GDM1 (cell line): ENCODE data around the gene SGMS1.
A peak's percentile ranks its signal among the peaks of the same experiment; 100 is the strongest.

Experiments
- DNase-seq: peaks from one replicate; lab custom pipeline; 2025; lab: John Stamatoyannopoulos, UW

Gene SGMS1

DNA sequence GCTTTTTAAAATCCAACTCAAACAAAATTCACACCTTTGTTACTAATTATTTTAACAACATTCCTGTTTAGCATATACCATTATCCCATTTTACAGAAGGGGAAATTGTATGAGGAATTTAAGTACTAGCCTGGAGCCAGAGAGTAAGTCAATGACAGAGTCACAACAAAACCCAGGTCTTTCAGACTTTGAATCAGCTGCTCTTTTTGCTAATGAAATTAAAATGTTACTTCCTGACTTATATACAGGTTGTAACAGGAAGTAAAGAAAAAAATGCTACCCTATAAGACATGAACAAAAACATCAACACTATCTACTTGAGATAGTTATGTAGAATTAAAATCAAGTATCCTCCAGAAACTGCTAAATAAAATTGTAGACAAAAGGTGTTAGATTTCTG lies 289.9 kb downstream of the SGMS1 start:
- no peak for DNase-seq

GRCh38 chr10:50332108-50332842 lies 291.5 kb downstream of the SGMS1 start:
- no peak for DNase-seq

GRCh38 chr10:50331486-50331885 lies 292.3 kb downstream of the SGMS1 start:
- DNase-seq: no peak

DNA sequence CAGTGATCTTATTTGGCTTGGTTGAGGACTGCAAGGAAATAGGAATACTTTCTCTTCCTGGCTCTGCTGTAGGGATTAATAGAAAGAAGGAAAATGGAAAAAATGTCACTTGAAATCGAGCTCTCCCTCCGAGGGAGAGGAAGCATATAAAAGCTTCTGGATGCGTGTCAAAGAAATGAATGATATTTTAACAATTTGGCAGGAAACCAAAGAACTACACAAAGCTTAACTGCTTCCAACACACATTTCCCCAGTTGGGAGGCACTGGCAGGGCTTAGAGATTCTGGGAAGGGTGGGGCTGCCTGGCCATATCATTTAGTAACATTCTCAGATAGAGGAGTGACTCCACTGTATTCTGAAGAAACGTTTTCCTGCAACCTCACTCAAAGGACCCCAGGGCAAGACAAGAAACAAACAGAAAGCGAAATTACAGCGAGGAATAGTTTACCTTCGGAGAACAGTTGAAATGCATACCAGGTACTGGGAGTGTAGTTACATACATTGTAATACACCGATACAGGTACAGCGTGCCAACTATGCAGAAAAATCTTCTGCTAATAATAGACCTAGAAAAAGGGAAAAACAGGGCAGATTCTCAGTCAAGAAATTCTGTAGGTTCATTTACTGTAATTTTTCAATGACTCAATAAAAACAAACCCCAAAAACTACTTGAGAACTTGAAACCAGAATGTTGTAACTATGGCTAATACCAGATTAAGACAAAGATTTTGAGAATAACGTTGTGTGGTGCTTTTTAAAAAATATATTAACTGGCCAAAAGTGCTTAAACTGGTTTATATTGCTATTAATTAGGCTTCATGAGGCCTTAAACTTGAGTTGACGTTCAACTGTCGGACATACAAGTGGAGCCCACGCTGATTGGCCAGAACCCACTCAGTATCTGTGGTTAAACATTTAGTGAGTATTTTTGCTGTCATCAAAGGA lies 296.7 kb downstream of the SGMS1 start:
- DNase-seq: peak; percentile 51

- DNase-seq: no peak
Measured at GRCh38 chr10:50326172-50326555, 297.6 kb downstream of the SGMS1 start.

GRCh38 chr10:50325449-50326171 lies 298.1 kb downstream of the SGMS1 start:
- DNase-seq: peak; percentile 68

DNA sequence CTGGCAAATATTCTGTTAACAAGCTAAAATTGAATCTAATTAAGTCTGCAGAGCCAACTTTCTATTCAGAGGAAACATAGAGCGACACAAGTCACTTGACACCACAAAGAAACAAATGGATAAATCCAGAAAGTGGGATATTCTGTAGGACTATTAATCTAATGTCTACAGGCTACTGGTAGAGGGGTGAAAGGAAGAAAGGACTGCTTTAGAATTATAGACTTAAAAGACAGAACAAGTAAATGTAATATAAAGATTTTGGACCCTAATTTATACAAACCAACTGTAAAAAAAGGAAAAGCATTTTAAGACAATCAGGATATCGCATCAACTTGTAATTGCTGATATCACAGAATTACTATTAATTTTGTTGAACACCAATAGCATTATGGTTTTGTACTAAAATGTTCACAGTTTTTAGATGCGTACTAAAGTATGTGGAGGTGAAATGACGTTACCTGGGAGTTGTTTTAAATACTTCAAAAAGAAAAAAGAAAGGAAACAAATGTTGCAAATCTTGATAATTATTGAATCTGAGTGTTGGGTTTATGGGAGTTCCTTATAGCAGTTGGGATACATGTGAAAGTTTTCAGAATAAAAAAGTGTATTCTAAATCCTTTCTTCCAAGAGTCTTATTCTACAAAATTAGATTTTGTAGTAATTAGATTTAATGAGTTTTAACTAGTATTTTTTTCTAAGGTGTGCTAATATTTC lies 298.9 kb downstream of the SGMS1 start:
- DNase-seq: no peak

DNA sequence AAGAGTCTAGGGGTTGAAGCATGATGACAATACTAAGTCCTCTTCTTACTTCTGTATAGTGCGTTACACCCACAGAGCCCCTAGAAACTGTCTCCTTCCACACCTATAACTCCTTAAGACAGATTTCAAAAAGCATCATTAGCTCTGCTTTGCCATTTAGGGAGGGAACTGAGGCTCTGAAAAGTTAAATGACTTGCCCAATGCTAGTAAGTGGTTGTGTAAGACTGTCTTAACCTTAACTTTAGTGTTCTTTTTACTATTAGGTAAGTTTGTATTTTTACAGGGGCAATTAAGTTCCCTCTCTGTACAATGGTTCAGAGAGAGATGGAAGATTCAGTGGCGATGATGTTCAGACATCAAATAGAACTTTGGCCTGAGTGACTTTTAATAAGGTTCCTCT lies 299.7 kb downstream of the SGMS1 start:
- no peak for DNase-seq

DNA sequence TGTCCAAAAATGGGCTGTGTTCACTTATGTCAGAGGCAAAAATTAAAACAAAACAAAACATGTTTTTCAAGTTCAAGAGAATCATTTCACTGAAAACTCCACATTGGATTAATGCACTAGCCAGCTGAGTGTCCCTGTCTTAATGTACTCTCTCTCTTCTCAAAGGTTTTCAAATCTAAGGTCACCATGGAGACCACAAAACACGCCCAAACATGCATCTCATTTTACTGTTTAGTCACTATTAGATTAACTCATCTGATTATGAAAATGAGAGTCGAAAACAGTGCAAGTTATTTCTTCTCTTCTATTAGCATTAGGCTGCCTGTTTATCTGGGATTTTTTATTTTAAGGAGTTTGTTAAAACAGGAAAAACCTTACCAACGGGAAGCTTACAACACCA lies 301.7 kb downstream of the SGMS1 start:
- DNase-seq: no peak

DNA sequence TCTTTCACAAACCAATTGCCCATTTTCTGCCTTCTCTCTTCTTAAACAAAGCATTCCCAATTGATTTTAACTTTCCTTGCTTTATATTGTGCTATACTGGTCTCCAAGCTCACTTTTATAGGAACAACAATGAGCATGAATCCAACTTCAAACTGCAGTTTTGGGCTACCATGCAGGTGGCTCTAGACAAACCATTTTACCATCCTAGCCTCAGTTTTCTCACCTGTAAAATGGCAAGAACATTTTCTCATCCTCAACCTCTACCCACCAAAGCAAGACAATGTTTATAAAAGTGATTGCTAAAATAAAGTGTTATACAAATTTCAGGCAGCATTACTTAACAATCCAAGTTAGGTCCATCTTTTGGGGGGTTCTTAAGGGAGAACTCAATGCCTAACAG lies 305.6 kb downstream of the SGMS1 start:
- no peak for DNase-seq

DNA sequence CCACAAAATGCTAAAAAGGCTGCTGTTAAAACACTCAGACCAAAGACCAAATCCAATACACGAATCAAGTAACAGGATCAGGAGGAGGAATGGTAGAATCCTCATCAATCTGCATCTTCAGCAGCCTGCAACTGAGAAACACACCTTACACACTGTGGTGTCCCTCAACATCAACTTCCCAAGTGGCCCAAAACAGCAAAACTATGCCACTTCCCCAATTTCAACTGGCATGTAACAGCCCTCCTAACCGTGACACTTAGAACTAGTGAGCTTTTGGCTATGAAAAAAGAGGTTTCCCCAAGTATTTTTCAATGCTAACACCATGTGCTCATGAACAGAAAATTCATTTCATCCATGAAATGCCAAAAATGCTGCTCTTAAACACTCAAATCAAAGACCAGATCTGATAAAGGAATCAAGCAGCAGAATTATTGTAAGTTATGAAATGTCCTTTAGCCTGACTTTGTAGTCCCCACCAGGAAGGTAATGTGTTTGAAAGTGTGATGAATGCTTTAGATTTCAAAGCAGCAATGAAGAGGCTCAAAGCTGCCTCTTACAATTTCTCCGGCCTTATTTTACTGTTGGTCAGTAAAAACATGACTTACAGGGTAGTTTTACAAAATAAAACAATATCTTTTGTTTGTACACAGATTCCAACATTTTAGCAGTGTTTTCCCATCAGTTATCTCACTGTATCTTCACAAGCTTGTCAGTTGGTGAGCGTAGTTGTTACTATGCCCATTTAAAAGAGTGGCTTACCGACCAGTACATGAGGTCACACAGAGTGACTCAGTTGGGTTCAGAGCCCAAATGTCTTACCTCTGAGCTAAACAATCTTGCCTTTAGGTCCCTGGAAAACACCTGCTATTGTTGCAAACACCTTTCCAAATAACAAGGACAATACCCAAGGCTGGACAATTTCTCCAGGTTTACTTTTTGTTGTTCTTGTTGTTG lies 306.8 kb downstream of the SGMS1 start:
- peak; percentile 55 for DNase-seq

GRCh38 chr10:50316174-50316573 lies 307.6 kb downstream of the SGMS1 start:
- no peak for DNase-seq

DNA sequence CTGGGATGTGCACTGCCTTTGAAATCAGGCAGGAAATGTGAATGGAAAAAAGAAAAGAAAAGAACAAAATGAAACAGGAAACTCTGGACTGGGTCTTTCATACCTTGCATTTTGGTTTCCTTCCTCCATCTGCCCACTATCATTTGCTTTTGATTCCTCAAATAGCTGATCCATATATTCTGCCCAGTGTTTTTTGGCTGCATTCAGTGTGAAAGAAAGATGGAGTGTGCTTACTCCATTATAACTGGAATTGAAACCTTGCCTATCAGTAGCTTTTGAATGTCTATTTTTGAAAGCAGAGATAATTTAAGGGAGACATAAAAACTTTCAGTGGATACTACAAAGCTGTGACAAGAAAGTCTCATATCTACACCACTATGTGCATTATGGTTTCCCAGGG lies 308.3 kb downstream of the SGMS1 start:
- no peak for DNase-seq

DNA sequence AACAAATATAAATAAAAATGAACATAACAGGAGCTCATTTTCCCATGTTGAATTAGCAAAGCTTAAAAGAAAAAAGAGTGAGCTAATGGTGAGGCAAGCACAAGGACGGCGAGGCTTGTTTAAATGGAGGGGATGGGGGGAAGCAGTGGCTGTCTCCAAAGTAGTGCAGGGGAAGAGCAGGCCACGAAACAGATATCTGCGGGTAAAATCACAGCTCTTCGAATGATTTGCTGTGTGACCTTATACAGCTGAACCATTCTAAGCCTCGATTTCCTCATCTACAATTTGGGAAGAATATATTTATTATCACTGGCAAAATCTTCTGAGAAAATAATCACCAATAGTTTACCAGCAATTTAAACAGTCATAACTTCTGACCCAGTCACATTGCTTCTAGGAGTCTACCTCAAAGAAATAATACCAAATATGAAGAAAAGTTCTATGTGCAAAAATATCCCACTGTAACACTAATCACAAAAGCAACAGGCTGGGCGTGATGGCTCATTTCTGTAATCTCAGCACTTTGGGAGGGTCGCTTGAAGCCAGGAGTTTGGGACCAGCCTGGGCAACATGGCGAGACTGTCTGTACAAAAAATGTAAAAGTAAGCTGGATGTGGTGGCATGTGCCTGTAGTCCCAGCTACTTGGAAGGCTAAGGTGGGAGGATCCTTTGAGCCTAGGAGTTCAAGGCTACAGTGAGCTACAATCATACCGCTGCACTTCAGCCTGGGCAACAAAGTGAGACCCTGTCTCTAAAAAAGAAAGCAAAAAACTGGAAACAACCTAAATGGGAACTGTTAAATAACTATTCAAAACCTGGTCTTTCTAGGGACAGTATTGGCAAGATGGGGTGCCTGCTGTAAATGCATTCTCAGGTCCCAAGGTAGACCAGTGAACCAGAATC lies 309.3 kb downstream of the SGMS1 start:
- no peak for DNase-seq

DNA sequence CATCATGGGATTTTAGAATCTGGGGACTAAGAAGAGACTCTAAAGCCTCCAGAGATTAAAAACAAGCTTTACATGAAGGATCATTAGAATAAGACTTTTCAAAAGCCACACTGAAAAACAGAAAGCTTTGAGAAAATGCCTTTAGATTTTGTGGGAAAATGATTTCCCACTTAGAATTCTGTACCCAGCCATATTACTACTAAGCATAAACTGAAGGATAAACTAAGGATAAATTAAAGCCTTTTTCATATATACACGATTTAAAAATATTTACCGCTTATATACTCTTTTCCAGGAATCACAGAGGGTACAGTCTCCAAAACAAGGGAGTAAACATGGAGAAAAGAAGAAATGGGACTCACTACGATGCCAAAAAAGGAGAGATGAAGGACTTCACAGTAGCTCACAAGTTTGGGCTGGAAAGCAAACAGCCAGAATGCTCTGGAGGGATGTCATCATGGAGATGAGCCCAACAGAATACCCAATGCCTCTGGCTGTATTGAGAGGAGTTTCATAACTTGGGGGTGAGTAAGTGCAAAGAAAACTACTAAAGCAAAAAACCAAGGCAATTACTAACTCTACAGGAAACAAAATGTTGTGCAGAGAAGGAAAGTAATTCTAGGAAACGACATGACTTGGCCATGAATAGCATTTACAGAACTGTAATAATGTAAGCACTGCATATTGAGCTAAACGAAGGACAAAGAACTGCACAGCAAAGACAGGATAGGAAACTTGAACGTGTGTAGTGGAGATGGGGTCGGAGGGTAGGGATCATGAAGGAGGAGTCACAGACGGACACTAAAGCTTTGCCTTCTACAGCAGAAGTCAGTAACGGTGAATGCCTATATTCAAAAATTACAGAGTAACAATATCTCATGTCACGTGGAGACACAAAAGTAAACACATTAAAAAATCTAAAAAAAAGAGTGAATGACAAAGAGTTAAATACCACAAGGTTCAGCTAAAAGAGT lies 311.0 kb downstream of the SGMS1 start:
- no peak for DNase-seq

DNA sequence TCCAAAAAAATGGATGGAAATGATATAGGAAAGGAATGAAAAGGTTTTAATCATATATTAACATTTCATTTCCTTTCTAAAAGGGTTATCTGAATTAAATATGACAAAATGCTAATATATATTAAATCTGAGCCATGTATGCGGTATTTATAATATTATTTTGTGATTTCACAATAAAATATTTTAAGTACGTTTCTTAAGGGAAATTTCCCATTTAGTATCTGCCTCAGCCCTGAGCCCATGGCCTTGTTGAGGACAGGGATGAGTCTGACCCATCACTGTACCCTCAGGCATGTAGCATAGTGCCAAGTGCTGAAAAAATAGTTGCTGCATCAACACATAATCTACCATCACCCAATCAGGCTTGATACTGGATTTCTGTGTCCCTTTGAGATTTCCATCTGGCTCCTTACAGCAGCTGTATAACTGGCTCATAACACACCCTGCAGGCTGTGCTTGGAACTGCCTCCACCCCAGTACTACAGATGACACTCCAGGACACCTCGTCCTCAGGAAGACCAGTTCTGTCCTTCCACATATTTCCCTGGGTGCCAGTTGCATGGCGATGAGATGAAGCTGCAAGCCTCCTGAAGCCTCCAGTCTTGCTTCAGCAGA lies 313.1 kb downstream of the SGMS1 start:
- peak; percentile 9 for DNase-seq

GRCh38 chr10:50309342-50309741 lies 314.4 kb downstream of the SGMS1 start:
- no peak for DNase-seq

DNA sequence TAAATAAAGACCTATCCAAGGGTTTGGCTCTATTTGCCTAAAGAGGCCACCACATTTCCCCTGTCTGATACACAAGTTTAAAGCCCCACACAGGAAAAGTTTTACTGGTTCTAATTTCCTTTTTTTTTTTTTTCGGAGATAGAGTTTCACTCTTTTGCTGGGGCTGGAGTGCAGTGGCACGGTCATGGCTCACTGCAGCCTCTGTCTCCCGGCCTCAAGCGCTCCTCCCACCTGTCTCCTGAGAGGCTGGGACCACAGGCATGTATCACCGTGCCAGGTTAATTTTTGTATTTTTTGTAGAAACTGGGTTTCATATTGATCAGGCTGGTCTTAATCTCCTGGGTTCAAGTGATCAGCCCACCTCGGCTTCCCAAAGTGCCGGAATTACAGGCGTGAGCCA lies 319.1 kb downstream of the SGMS1 start:
- DNase-seq: no peak
